ENCODE results near the gene DVL1. TPM values are rescaled to one million over a fixed set of nuclear protein-coding genes. Genes with fewer than 3 reads are reported as not detected.

Gene DVL1
- total and polyA plus RNA-seq, 2 experiments from 2014 or later = 8.6 to 113 TPM

GRCh38 chr1:1367315-1367714 lies 18.1 kb upstream of the DVL1 start:
- Histone ChIP-seq H3K27ac (no peak overlapping the region), H3K4me3 (no peak overlapping the region), H3K9ac (no peak overlapping the region), H3F3A (ENCODE audit: insufficient read depth) (peaks cover 6% of the 10 kb centered on the region; the same call in 1 of the 2 replicates), H4K20me1 (ENCODE audit: insufficient read depth) (no peaks in the 10 kb centered on the region), H3K36me3 (ENCODE audit: low read depth) (no peaks in the 10 kb centered on the region), H3K27me3 (replicated peaks; ENCODE audit: insufficient read depth) (no peaks in the 10 kb centered on the region), H3K9me3 (ENCODE audit: low read depth) (no peaks in the 10 kb centered on the region), H3K4me2 (ENCODE audit: unreplicated experiment) (no peak overlapping the region), H2AFZ (no peak overlapping the region), H3K79me2 (ENCODE audit: insufficient read depth) (peaks cover 9% of the 10 kb centered on the region), H3K4me1 (ENCODE audit: insufficient read depth) (peaks cover 4% of the 10 kb centered on the region), H3K9me2 (ENCODE audit: insufficient read depth) (no peaks in the 10 kb centered on the region)
- 95 to 98% methylated on average over 5 of the region's 5 CpGs for WGBS, 2 experiments (ENCODE audit: low coverage in 1 of 2, low lambda C conversion rate in 2 of 2, missing lambda C conversion rate in 2 of 2)
- TF ChIP-seq EZH2 (IDR thresholded peaks at IDR 0.05; ENCODE audit: insufficient read depth, poor library complexity, severe bottlenecking) = no peak
- no peak for TF ChIP-seq EZH2phosphoT487 (IDR thresholded peaks at IDR 0.05; ENCODE audit: insufficient read depth, low read depth)
- DNase-seq = no peak
- in situ Hi-C loops (cut with MboI) = no loop called here

- Histone ChIP-seq H3F3A (ENCODE audit: insufficient read depth) (peaks cover 10% of the 10 kb centered on the region), H3K27ac (no peak overlapping the region), H3K27me3 (replicated peaks; ENCODE audit: insufficient read depth) (no peaks in the 10 kb centered on the region), H3K9me2 (ENCODE audit: insufficient read depth) (no peaks in the 10 kb centered on the region), H3K9ac (no peak overlapping the region), H3K4me2 (ENCODE audit: unreplicated experiment) (no peak overlapping the region), H3K36me3 (ENCODE audit: low read depth) (no peaks in the 10 kb centered on the region), H3K4me3 (no peak overlapping the region), H3K4me1 (ENCODE audit: insufficient read depth) (peaks cover 8% of the 10 kb centered on the region), H2AFZ (no peak overlapping the region), H3K79me2 (ENCODE audit: insufficient read depth) (peaks cover 6% of the 10 kb centered on the region; the same call in 1 of the 2 replicates), H4K20me1 (ENCODE audit: insufficient read depth) (no peaks in the 10 kb centered on the region), H3K9me3 (ENCODE audit: low read depth) (no peaks in the 10 kb centered on the region)
- in situ Hi-C loops (cut with MboI) = no loop called here
- 93 to 95% methylated on average over 3 of the region's 3 CpGs for WGBS, 2 experiments (ENCODE audit: low coverage in 1 of 2, low lambda C conversion rate in 2 of 2, missing lambda C conversion rate in 2 of 2)
- TF ChIP-seq EZH2 (IDR thresholded peaks at IDR 0.05; ENCODE audit: insufficient read depth, poor library complexity, severe bottlenecking) = no peak
- no peak for TF ChIP-seq EZH2phosphoT487 (IDR thresholded peaks at IDR 0.05; ENCODE audit: insufficient read depth, low read depth)
- DNase-seq = no peak
Observed at GRCh38 chr1:1366699-1367066, 17.5 kb upstream of the DVL1 start.

GRCh38 chr1:1365875-1366698 lies 16.9 kb upstream of the DVL1 start:
- no peaks in the 10 kb centered on the region for H3K27me3 ChIP-seq (replicated peaks; ENCODE audit: insufficient read depth)
- H4K20me1 ChIP-seq (ENCODE audit: insufficient read depth) = no peaks in the 10 kb centered on the region
- peaks cover 16% of the 10 kb centered on the region for H3F3A ChIP-seq (ENCODE audit: insufficient read depth)
- no peak for TF ChIP-seq EZH2 (IDR thresholded peaks at IDR 0.05; ENCODE audit: insufficient read depth, poor library complexity, severe bottlenecking)
- no peak for TF ChIP-seq EZH2phosphoT487 (IDR thresholded peaks at IDR 0.05; ENCODE audit: insufficient read depth, low read depth)
- no peak for DNase-seq
- 74 to 75% methylated on average over 10 of the region's 10 CpGs for WGBS, 2 experiments (ENCODE audit: low coverage in 1 of 2, low lambda C conversion rate in 2 of 2, missing lambda C conversion rate in 2 of 2)
- H3K9ac ChIP-seq = no peak overlapping the region
- no peaks in the 10 kb centered on the region for H3K9me3 ChIP-seq (ENCODE audit: low read depth)
- H3K27ac ChIP-seq = no peak overlapping the region
- no peak overlapping the region for H2AFZ ChIP-seq
- H3K36me3 ChIP-seq (ENCODE audit: low read depth) = no peaks in the 10 kb centered on the region
- in situ Hi-C loops (cut with MboI) = no loop called here
- H3K79me2 ChIP-seq (ENCODE audit: insufficient read depth) = peaks cover 7% of the 10 kb centered on the region
- no peak overlapping the region for H3K4me3 ChIP-seq
- peaks cover 14% of the 10 kb centered on the region for H3K4me1 ChIP-seq (ENCODE audit: insufficient read depth)
- H3K9me2 ChIP-seq (ENCODE audit: insufficient read depth) = no peaks in the 10 kb centered on the region
- no peak overlapping the region for H3K4me2 ChIP-seq (ENCODE audit: unreplicated experiment)

GRCh38 chr1:1364266-1364665 lies 15.0 kb upstream of the DVL1 start:
- H3K27me3 ChIP-seq (replicated peaks; ENCODE audit: insufficient read depth) = no peaks in the 10 kb centered on the region
- no peaks in the 10 kb centered on the region for H3K36me3 ChIP-seq (ENCODE audit: low read depth)
- no peak for DNase-seq
- peaks cover 10% of the 10 kb centered on the region for H3K79me2 ChIP-seq (ENCODE audit: insufficient read depth)
- H3K9me2 ChIP-seq (ENCODE audit: insufficient read depth) = no peaks in the 10 kb centered on the region
- no peak overlapping the region for H2AFZ ChIP-seq
- peaks cover 23% of the 10 kb centered on the region for H3F3A ChIP-seq (ENCODE audit: insufficient read depth)
- in situ Hi-C loops (cut with MboI) = no loop called here
- H3K4me2 ChIP-seq (ENCODE audit: unreplicated experiment) = no peak overlapping the region
- H3K4me1 ChIP-seq (ENCODE audit: insufficient read depth) = peaks cover 28% of the 10 kb centered on the region
- H3K9me3 ChIP-seq (ENCODE audit: low read depth) = no peaks in the 10 kb centered on the region
- H3K27ac ChIP-seq = no peak overlapping the region
- no peak overlapping the region for H3K9ac ChIP-seq
- no peaks in the 10 kb centered on the region for H4K20me1 ChIP-seq (ENCODE audit: insufficient read depth)
- H3K4me3 ChIP-seq = no peak overlapping the region
- WGBS, 2 experiments (ENCODE audit: low coverage in 1 of 2, low lambda C conversion rate in 2 of 2, missing lambda C conversion rate in 2 of 2) = 75 to 78% methylated on average over 14 of the region's 14 CpGs
- no peak for TF ChIP-seq EZH2 (IDR thresholded peaks at IDR 0.05; ENCODE audit: insufficient read depth, poor library complexity, severe bottlenecking)
- no peak for TF ChIP-seq EZH2phosphoT487 (IDR thresholded peaks at IDR 0.05; ENCODE audit: insufficient read depth, low read depth)
